ENCODE results near the gene C14orf180. TPM values are rescaled to one million over a fixed set of nuclear protein-coding genes. Genes with fewer than 3 reads are reported as not detected.

The C14orf180 gene
- total and polyA plus RNA-seq, 4 donors, result 0.12 to 0.48 (median 0.30) TPM

DNA sequence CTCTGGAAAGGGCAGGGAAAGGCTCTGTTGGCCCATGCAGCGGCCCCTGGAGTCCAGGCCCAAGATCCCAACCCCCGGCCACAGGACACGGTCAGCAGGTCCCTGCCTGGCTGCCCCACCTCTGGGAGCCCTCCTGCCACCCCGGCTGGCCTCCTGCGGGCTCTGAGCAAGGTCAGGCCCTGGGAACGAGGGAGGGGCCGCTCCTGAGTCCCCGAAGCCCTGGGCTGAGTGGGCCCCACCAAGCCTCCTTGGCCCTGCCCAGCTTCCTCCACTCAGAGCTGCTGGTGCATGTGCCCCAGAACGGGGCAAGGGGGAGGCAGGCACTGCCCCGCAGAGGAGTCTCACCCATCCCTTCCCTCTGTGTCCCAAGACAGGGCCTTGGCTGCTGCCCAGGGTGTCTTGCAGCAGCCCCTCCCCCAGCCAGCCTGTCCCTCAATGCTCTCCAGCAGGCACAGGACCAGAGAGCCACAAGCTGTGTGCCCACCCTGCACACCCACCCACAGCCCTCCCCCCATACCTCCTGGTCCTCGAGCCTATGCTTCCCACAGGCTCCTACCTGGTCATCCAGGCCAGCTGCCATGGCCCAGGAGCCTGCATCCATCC lies 7.4 kb upstream of the C14orf180 start:
- DNase-seq (peak; percentile 61 to 73 (median 62)), ATAC-seq (ENCODE audit: insufficient read depth, low FRiP score) (no peak)
- Histone ChIP-seq H3K9ac (ENCODE audit: insufficient read depth in 1 of 2, low read length in 2 of 2) (no peak overlapping the region), H3K36me3 (ENCODE audit: control insufficient read depth in 4 of 4, insufficient read depth in 4 of 4, low read length in 4 of 4) (no peaks in the 10 kb centered on the region), H3K9me3 (ENCODE audit: control insufficient read depth in 4 of 4, insufficient read depth in 3 of 4, low read length in 3 of 4) (peaks cover 0 to 2% (median 0%) of the 10 kb centered on the region in 4 donors), H3K27ac (ENCODE audit: low read depth in 1 of 2, low read length in 1 of 2) (no peak overlapping the region), H3K4me1 (ENCODE audit: control insufficient read depth in 5 of 5, insufficient read depth in 5 of 5, low read length in 5 of 5) (peaks cover 0 to 64% (median 0%) of the 10 kb centered on the region in 5 donors), H3K4me3 (no peak overlapping the region), H3K27me3 (ENCODE audit: control insufficient read depth in 3 of 3, insufficient read depth in 3 of 3, low read length in 2 of 3) (peaks cover 0 to 2% (median under 1%) of the 10 kb centered on the region in 3 donors)
- 75 to 83% methylated on average over 11 of the region's 11 CpGs for WGBS, 2 donors
- TF ChIP-seq, protein P1, sequence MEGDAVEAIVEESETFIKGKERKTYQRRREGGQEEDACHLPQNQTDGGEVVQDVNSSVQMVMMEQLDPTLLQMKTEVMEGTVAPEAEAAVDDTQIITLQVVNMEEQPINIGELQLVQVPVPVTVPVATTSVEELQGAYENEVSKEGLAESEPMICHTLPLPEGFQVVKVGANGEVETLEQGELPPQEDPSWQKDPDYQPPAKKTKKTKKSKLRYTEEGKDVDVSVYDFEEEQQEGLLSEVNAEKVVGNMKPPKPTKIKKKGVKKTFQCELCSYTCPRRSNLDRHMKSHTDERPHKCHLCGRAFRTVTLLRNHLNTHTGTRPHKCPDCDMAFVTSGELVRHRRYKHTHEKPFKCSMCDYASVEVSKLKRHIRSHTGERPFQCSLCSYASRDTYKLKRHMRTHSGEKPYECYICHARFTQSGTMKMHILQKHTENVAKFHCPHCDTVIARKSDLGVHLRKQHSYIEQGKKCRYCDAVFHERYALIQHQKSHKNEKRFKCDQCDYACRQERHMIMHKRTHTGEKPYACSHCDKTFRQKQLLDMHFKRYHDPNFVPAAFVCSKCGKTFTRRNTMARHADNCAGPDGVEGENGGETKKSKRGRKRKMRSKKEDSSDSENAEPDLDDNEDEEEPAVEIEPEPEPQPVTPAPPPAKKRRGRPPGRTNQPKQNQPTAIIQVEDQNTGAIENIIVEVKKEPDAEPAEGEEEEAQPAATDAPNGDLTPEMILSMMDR (IDR thresholded peaks at IDR 0.05; ENCODE audit: control extremely low read depth, extremely low read depth), result no peak

DNA sequence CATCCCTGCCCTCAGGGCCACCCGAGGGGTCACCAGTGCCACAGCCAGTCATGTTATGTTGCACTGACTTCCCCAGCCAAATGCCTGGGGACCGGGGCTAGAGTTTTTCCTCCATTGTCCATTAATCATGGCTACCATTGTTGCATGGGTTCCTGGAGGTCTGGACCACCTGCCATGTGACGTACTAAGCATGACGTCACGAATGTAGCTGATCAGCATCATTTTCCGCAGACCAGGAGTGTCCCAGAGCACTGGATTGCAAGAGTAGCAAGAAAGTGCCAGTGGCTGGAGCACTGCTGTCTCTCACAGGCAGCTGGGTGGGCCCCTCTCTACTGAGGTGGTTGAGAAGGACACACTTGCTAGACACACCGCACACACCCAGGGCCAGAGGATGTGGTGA lies 6.9 kb upstream of the C14orf180 start:
- Histone ChIP-seq H3K27me3 (ENCODE audit: control insufficient read depth in 3 of 3, insufficient read depth in 3 of 3, low read length in 2 of 3) (peaks cover 0 to 5% (median 2%) of the 10 kb centered on the region in 3 donors), H3K4me1 (ENCODE audit: control insufficient read depth in 5 of 5, insufficient read depth in 5 of 5, low read length in 5 of 5) (peaks cover 0 to 65% (median 0%) of the 10 kb centered on the region in 5 donors), H3K9ac (ENCODE audit: insufficient read depth in 1 of 2, low read length in 2 of 2) (no peak overlapping the region), H3K4me3 (no peak overlapping the region), H3K27ac (ENCODE audit: low read depth in 1 of 2, low read length in 1 of 2) (no peak overlapping the region), H3K36me3 (ENCODE audit: control insufficient read depth in 4 of 4, insufficient read depth in 4 of 4, low read length in 4 of 4) (no peaks in the 10 kb centered on the region), H3K9me3 (ENCODE audit: control insufficient read depth in 4 of 4, insufficient read depth in 3 of 4, low read length in 3 of 4) (peaks cover 0 to 2% (median 0%) of the 10 kb centered on the region in 4 donors)
- TF ChIP-seq, protein P1 (IDR thresholded peaks at IDR 0.05; ENCODE audit: control extremely low read depth, extremely low read depth), result no peak
- ATAC-seq (ENCODE audit: insufficient read depth, low FRiP score) (no peak), DNase-seq (no peak)
- WGBS, 2 donors, result 86 to 88% methylated on average over 7 of the region's 7 CpGs

DNA sequence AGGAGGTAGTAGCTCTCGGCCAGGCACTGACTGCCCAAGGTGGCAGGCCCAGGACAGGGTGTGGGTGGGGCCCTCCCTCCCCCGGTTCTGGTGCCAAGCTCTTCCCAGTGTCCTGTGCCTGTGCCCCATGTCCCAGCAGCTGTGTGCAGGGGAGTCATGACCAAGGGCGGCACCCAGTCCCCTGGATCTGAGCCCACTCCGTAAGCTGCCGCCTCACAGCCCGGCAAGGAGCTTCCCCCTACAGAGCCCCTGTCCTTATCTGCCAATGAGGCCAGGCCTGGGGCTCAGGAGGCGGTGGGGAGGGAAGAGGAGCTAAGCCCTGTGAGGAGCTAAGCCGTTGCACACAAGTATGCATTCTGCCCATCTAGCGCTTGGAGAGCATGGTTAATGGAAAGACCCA lies 5.6 kb upstream of the C14orf180 start:
- Histone ChIP-seq H3K27ac (ENCODE audit: low read depth in 1 of 2, low read length in 1 of 2) (no peak overlapping the region), H3K9me3 (ENCODE audit: control insufficient read depth in 4 of 4, insufficient read depth in 3 of 4, low read length in 3 of 4) (peaks cover 0 to 2% (median 0%) of the 10 kb centered on the region in 4 donors), H3K36me3 (ENCODE audit: control insufficient read depth in 4 of 4, insufficient read depth in 4 of 4, low read length in 4 of 4) (no peaks in the 10 kb centered on the region), H3K4me3 (no peak overlapping the region), H3K4me1 (ENCODE audit: control insufficient read depth in 5 of 5, insufficient read depth in 5 of 5, low read length in 5 of 5) (peaks cover 0 to 77% (median 0%) of the 10 kb centered on the region in 5 donors), H3K27me3 (ENCODE audit: control insufficient read depth in 3 of 3, insufficient read depth in 3 of 3, low read length in 2 of 3) (peaks cover 2 to 5% (median 2%) of the 10 kb centered on the region in 3 donors), H3K9ac (ENCODE audit: insufficient read depth in 1 of 2, low read length in 2 of 2) (no peak overlapping the region)
- WGBS, 2 donors, result 58 to 61% methylated on average over 9 of the region's 9 CpGs
- TF ChIP-seq, protein P1 (IDR thresholded peaks at IDR 0.05; ENCODE audit: control extremely low read depth, extremely low read depth), result no peak
- ATAC-seq (ENCODE audit: insufficient read depth, low FRiP score) (no peak), DNase-seq (peak; percentile 73 to 82 (median 82))

Measured in lung (tissue), 12 donors.